Stomach (tissue), 9 donors: ENCODE data around the gene CLIC3. TPM values are rescaled to one million over a fixed set of nuclear protein-coding genes. Genes with fewer than 3 reads are reported as not detected.

Source experiments
- DNase-seq, 2 donors: peaks; one replicate each; pipeline versions ENCODE4 v3.0.0 to v3.0.0-alpha.2; 2013 to 2019
- H3K27ac ChIP-seq, 5 donors: fragments of 200-600 bp in 4 of 5; sonication (generic) in 4 of 5; one replicate each; pipeline ENCODE4 v1.5.1; 2013 to 2019; ENCODE audit warnings: mild to moderate bottlenecking in 1 of 5, moderate library complexity in 1 of 5
- H3K27me3 ChIP-seq, 3 donors: fragments of 200-600 bp; sonication (generic); one replicate each; pipeline ENCODE4 v1.5.1; 2017 to 2019; ENCODE audit warnings: mixed run types in 1 of 3
- H3K36me3 ChIP-seq, 4 donors: fragments of 200-600 bp; sonication (generic); 1 replicate in 3 of 4; 2 replicates in 1 of 4; pipeline ENCODE4 v1.5.1; 2016 to 2019
- H3K4me1 ChIP-seq, 4 donors: fragments of 200-600 bp; sonication (generic); one replicate each; pipeline ENCODE4 v1.5.1; 2016 to 2019
- H3K4me3 ChIP-seq, 4 donors: fragments of 200-600 bp; sonication (generic) in 3 of 4; one replicate each; pipeline ENCODE4 v1.5.1; 2016 to 2019; ENCODE audit warnings: mild to moderate bottlenecking in 1 of 4
- H3K9me3 ChIP-seq, 4 donors: fragments of 200-600 bp; sonication (generic); one replicate each; pipeline ENCODE4 v1.5.1; 2016 to 2019
- CTCF ChIP-seq, 7 experiments: fragments of 450-650 bp in 4 of 7; fragments of 200-600 bp in 3 of 7; sonication (generic) in 3 of 7; IDR thresholded peaks; one replicate each; pipeline ENCODE4 v1.5.1; 2016 to 2019; ENCODE audit warnings: antibody characterized with exemption in 7 of 7, control low read depth in 2 of 7, mild to moderate bottlenecking in 1 of 7
- EP300 ChIP-seq: sonication (generic); formaldehyde crosslinking; IDR thresholded peaks from one replicate; pipeline ENCODE4 v1.6.1; 2017; ENCODE audit warnings: antibody characterized with exemption
- POLR2A ChIP-seq, 4 donors: fragments of 450-650 bp; IDR thresholded peaks; one replicate each; pipeline ENCODE4 v1.6.1; 2016; ENCODE audit warnings: antibody characterized with exemption in 4 of 4, control low read depth in 2 of 4, mild to moderate bottlenecking in 1 of 4, moderate library complexity in 1 of 4
- POLR2AphosphoS5 ChIP-seq, 3 donors: sonication (generic); formaldehyde crosslinking; IDR thresholded peaks; one replicate each; pipeline ENCODE4 v1.6.1; 2016; ENCODE audit warnings: antibody characterized with exemption in 3 of 3
- WGBS, 5 donors: extraction: QIAGEN DNeasy Blood & Tissue Kit in 3 of 5; methylation state at CpG; one replicate each; pipeline versions ENCODE4 v1.1.5 to v1.1.7; 2013 to 2018; 5-methylcytosine and 5-hydroxymethylcytosine counted together
- intact Hi-C: fragments of 100-400 bp; cut with DNase I; formaldehyde crosslinking; loops from one replicate; pipeline ENCODE4 v1.15.1; 2023; ENCODE audit warnings: low total_unique reads
- polyA plus RNA-seq, 3 donors: library from polyadenylated mRNA; stranded (reverse); fragments of 200-250 nt; gene quantifications; one replicate each; pipeline ENCODE4 v1.2.3, GENCODE V29; 2013
- total RNA-seq, 5 donors: library from RNA; depleted of rRNA; stranded (reverse); fragments of >200 nt; gene quantifications; one replicate each; pipeline versions ENCODE4 v1.1.0 to v1.2.3, GENCODE V29; 2014 to 2016
- donor health status: healthy with polysubstance abuse.
- donor health status: Bipolar disorder and iron deficiency.
- donor health status: healthy.

The CLIC3 gene
- total and polyA plus RNA-seq, 8 donors, result 3.3 to 70.9 (median 9.7) TPM; not detected in 4

- H3K36me3 ChIP-seq, result no peaks in the 10 kb centered on the region
- no peaks in the 10 kb centered on the region for H3K9me3 ChIP-seq
- TF ChIP-seq POLR2AphosphoS5 (IDR thresholded peaks at IDR 0.05) (no peak), EP300 (no peak), POLR2A (IDR thresholded peaks at IDR 0.05) (no peak), CTCF (IDR thresholded peaks at IDR 0.05) (no peak)
- peaks cover 0 to 3% (median 0%) of the 10 kb centered on the region in 3 donors for H3K27me3 ChIP-seq
- peak overlapping the region in 3 of 5 donors; percentile 38 to 47 (median 42) for H3K27ac ChIP-seq
- H3K4me1 ChIP-seq, result peaks cover 18 to 28% (median 26%) of the 10 kb centered on the region in 4 donors
- DNase-seq, result no peak
- WGBS, 5 donors, result 84 to 93% (median 89%) methylated on average over 12 to 15 of the region's 15 CpGs
- intact Hi-C loops, result no loop called here
- no peak overlapping the region for H3K4me3 ChIP-seq
These were observed 35.5 kb downstream of the CLIC3 start for GRCh38 chr9:136960938-136961275.

GRCh38 chr9:136960212-136960937, 36.0 kb downstream of the CLIC3 start:
- 71 to 83% (median 81%) methylated on average over 16 to 19 of the region's 19 CpGs for WGBS, 5 donors
- Histone ChIP-seq H3K27ac (peak overlapping the region in 2 of 5 donors; percentile 9 to 38), H3K9me3 (no peaks in the 10 kb centered on the region), H3K36me3 (no peaks in the 10 kb centered on the region), H3K27me3 (no peaks in the 10 kb centered on the region), H3K4me3 (no peak overlapping the region), H3K4me1 (peaks cover 18 to 25% (median 23%) of the 10 kb centered on the region in 4 donors)
- intact Hi-C loops, result no loop called here
- no peak for DNase-seq
- TF ChIP-seq POLR2AphosphoS5 (IDR thresholded peaks at IDR 0.05) (no peak), CTCF (IDR thresholded peaks at IDR 0.05) (no peak), EP300 (no peak), POLR2A (IDR thresholded peaks at IDR 0.05) (no peak)

- 84 to 89% (median 87%) methylated on average over 18 to 28 of the region's 28 CpGs for WGBS, 5 donors
- intact Hi-C loops, result loop anchor here (10.0 kb wide), 1 partner anchor 66 kb away; the partner anchor contains the start of gene ABCA2
- DNase-seq, result no peak
- TF ChIP-seq EP300 (no peak), POLR2AphosphoS5 (IDR thresholded peaks at IDR 0.05) (no peak), POLR2A (IDR thresholded peaks at IDR 0.05) (no peak), CTCF (IDR thresholded peaks at IDR 0.05) (no peak)
- Histone ChIP-seq H3K4me1 (peaks cover 13 to 19% (median 17%) of the 10 kb centered on the region in 4 donors), H3K27ac (peak overlapping the region in 1 of 5 donors; percentile 9), H3K27me3 (no peaks in the 10 kb centered on the region), H3K9me3 (no peaks in the 10 kb centered on the region), H3K36me3 (no peaks in the 10 kb centered on the region), H3K4me3 (no peak overlapping the region)
These were observed 37.2 kb downstream of the CLIC3 start for GRCh38 chr9:136958898-136959850.

GRCh38 chr9:136958473-136958872, 37.9 kb downstream of the CLIC3 start:
- no peaks in the 10 kb centered on the region for H3K27me3 ChIP-seq
- no peak for TF ChIP-seq CTCF (IDR thresholded peaks at IDR 0.05)
- TF ChIP-seq EP300, result no peak
- TF ChIP-seq POLR2A (IDR thresholded peaks at IDR 0.05), result no peak
- no peak for TF ChIP-seq POLR2AphosphoS5 (IDR thresholded peaks at IDR 0.05)
- H3K9me3 ChIP-seq, result no peaks in the 10 kb centered on the region
- H3K4me1 ChIP-seq, result peaks cover 9 to 16% (median 12%) of the 10 kb centered on the region in 4 donors
- H3K36me3 ChIP-seq, result no peaks in the 10 kb centered on the region
- 86 to 97% (median 91%) methylated on average over 7 of the region's 7 CpGs for WGBS, 5 donors
- H3K27ac ChIP-seq, result no peak overlapping the region
- intact Hi-C loops, result loop anchor here (10.0 kb wide), 1 partner anchor 66 kb away; the partner anchor contains the start of gene ABCA2
- no peak overlapping the region for H3K4me3 ChIP-seq
- no peak for DNase-seq
